HG03575 (cell line): Measurements from ENCODE around the gene NAV2.
"Not testable (repeated sequence)": the region's sequence is repeated elsewhere in the genome, so short reads cannot be mapped to it uniquely, and the experiment has no call there.

ENCODE experiments used
- ATAC-seq: cut with Tn5 transposase; IDR thresholded peaks from one replicate; pipeline ENCODE4 v1.9.1; 2021; ENCODE audit not compliant: unreplicated experiment, insufficient number of reproducible peaks, low FRiP score; ENCODE audit errors: extremely low read depth

Gene NAV2

DNA sequence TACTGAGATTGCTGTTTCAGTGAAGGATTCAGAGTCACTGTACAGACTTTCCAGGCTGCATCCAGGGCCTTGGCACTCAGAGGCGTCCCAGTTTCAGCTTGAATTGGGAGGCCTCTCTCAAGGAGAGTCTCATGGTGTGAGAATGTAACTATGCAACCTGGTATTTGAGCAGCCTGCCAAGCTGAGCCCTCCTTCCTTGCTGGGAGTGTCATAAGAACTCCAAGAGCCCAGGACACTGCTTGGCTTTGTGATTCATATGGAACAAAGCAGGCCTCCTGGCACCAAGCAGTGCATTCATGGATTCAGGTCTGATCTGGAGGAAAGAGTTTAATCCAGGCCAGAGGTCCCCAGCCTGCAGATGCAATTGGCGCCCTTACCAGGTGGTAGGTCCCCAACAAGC, 276.0 kb downstream of the NAV2 start:
- no peak for ATAC-seq

DNA sequence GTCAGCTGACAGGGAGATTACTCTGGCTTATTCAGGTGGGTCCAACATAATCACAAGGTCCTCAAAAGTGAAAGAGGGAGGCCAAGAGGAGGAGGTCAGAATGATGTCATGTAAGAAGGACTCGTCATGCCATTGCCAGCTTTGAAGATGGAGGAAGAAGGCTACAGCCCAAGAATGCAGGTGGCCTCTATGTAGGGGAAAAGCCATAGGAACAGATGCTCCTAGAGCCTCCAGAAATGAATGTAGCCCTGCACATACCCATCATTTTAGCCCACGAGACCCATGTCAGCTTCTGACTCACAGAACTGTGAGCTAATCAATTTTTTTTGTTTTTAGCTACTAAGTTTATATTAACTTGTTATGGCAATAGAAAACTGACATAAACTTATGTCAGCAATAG, 276.6 kb downstream of the NAV2 start:
- ATAC-seq: no peak

DNA sequence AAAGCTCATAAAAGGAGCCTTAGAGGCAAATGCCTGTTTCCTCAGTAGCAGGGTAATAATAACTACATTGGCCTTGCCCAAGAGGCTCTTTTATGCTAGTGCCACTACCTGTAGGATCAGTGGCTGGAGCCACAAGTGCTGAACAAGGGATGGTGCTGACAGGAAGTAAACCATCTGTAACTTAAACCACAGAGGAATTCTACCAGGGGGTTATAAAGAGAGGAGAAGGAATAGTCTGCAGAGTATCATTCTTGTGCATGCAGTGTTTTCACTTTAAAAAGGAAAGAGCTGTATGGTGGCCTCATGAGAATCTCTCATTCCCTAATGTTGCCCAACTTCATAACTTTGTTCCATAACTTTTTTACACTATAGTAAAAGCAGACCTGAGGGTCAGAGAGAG, 279.5 kb downstream of the NAV2 start:
- no peak for ATAC-seq

DNA sequence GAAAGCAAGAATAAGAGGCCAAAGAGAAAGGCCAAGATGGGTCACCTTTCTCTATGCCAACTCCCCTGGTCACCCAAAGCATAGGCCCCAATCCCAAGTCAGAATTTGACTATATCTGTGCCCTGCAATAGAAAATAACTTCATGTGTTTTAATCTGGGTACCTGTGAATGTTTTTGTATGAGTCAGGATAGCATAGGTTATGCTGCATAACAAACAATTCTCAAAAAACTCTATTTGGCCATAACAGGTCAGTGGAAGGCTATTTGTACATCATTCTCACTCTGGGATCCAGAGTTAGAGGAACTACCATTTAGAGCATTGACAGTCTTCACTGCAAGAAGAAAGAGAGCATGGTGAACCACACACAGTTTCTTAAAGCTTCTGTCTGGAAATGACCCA, 280.4 kb downstream of the NAV2 start:
- ATAC-seq: no peak

DNA sequence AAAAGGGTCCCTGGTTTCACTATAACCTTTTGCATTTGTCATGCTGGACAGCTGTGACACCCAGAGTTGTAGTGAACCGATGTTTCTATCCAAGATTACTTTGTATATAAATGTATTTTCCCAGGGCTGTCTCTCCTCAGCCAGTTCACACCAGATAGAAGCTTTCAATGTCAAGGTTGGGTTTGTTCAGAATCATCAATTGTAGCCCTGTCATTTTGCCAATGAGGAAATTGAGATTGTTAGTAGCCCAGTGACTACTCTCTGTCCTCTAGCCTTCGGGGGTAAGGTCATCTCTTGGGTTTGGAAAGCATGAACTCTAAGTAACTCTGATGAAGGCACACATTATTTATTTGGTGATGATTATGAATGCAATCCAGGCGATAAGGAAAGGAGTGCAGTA, 282.0 kb downstream of the NAV2 start:
- no peak for ATAC-seq

DNA sequence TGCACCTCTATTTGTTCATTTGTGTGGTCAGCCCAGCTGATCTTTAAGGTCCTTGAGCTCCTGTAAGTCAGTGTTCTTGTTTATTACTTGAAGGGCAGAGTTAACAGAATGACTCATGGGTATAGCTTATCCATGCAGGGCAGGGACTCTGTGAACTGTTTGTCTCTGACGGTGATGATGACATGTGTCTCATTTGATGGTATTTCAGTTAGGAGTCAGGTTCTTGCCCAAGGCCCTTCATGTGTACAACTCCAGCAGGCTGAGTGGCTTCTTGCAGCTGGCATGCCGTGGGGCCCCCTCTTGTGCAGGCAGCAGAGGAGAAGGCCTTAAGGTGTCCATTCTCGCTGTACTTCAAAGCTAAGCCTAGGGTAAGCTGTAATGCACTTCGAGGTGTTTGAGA, 282.5 kb downstream of the NAV2 start:
- no peak for ATAC-seq

DNA sequence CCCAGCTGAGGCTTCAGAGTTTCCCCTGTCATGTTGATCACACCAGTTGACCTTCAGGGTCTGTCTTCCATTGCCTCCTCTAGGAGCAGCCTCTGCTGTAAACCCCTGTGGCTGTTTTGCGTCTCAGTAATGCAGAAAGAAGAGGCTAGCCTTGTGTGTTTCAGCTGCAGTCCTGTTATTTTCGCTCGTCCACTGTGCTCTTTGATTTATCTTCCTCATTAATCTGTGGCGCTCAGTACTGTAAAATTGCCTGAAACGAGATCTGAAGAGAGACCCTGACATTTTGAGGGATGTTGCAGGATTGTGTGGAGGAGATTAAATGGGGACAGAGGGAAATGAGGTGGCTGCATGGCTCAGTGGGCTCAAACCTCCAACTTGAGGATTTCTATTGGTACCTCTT, 283.9 kb downstream of the NAV2 start:
- ATAC-seq: no peak

DNA sequence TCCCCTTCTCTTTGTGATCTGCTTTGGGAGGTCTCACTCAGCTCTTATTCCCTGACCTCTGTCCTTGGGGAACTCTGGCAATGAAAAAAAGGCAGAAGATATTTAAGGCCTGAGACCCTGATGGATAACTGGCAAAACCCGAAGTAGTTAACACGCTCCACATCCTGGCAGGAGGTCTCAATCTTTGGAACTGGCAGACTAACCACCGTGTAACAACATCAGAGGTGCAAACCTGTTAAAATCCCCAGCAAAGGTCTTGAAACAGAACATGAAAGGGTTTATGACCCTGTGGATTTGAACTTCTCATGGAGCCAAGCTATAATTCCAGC, 287.3 kb downstream of the NAV2 start:
- no peak for ATAC-seq

DNA sequence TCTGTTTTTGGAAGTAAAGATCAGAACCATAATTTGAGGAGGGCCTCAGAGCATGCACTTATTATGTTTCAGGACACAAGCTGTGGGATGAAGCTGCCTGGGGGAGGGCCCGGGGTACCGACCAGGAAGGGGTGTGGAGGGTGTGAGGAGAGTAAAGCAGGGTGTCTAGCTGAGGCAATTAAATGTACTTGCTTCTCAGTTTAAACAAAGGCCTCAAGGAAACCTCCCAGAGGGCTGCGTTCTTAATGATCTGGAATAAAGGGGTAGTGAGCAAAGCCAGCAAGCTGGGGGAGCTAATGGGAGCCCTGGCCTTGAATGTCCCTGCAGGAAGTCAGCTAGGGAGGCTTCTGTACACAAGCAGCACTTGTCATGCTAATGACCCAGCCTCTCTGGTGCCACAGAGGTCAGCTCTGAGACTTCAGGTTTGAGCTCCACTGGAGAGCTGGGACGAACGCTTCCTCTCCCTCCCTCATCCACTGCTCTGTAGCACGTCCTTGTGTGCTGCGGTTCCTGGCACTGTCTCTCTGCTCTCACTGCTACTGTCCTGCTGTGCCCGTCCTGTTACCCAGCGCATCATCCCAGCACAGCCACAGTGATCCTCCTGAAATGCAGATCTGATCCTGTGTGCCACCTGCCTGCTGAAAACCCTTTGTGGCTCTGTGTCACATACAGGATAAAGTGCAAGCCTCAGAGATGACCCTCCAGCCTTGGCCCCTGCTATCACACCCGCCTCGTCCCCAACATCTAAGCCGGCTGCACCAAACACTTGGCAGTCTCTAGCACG, 287.9 kb downstream of the NAV2 start:
- ATAC-seq: no peak

DNA sequence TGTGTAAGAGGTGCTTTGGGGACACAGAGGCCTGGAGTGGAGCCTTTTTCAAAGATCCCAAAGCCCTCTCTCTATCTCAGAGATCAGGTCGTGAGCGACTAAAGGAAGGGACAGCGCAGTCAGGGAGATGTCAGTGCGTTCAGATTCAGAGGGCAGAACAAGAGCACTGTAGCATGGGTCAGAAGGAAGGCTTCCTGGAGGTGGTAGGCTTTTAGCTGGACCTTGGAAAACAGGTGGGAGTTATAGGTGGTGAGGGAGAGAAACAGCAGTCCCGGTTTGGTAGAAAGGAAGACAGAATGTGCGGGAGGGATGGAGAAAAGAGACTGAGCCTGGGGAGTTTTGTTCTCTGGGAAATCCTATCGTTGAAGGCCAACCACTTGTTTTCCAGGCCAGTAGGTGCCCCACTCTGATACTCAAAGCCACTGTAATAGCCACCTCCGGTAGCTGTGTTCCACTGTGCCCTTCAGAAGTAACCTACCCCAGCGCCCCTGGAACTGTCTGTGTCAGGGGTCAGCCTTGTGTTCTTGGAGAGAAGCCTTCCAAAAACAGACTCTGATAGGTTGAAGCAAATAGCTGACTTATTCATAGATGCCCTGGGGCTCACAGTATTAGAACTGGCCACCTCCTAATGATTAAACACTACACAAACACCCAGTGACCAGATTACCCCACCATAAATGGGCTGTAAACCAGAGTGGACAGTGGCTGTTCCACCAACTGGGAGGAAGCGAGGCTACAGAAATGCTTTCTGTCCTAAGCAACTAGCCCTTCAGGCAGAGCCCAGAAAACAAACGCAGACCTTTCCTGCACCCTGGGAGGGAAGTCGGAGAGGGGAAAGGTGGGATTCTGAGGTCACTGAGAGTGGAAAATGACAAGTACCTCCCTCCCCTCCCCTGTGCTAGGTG, 289.9 kb downstream of the NAV2 start:
- no peak for ATAC-seq

DNA sequence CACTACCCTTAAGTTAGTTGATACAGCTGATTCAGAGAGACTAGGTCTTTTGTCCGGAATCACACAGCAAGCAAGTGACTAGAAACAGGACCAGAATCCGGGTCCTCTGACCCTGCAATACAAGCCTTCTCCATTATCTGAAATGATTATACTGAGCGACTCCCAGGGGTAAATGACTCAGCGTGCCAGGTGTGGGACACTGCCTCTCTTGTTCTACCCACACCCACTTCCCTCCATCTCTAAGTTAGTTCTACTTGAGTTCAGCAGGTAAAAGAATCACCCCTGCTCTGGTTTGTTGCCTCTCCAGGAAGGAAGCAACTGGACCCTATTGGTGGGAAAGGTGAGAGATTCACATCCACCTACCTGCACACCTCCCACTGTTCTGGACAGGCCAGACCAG, 290.7 kb downstream of the NAV2 start:
- ATAC-seq: no peak

DNA sequence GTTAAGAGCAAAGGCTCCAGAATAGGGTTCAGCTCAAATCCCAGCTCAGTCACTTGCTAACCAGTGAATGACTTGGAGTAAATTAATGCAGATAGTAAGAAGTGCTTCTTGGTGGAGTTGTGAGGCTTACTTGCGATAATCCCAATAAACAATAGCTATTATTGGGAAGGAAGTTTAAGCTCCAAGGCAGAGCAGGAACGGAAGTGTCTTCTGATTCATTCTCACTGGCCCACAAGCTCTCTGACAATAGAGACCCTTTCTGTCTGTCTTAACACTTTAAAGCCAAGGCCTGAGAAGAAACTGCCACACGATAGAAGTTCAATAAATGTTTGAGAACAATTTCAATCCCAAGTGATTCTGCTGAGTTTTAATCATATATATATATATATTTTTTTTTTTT, 292.2 kb downstream of the NAV2 start:
- ATAC-seq: no peak

DNA sequence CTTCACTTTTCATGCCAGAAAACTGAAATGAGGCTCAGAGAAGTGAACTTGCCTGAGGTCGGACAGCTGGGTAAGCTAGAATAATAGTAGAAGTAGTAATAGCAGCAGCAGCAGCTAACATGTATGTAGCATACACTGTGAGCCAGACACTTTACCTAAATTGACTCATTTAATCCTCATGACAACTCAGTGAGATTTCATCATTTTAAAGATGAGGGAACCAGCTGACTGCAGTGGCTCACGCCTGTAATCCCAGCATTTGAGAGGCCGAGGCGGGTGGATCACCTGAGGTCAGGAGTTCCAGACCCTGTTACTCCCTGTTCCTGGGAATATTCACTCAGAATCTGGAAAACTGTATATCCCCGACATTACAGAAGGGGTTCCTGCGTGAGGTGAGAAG, 293.1 kb downstream of the NAV2 start:
- no peak for ATAC-seq

DNA sequence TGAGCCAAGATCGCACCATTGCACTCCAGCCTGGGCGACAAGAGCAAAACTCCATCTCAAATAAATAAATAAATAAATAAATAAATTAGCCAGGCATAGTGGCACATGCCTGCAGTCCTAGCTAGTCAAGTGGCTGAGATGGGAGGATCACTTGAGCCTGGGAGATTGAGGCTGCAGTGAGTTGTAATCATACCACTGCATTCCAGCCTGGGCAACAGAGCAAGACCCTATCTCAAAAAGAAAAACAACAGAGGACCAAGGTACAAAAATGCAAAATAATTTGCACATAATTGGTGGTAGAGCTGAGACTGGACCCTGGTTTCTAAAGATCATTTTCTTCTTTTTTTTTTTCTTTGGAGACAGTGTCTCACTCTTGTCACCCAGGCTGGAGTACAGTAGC, 294.0 kb downstream of the NAV2 start:
- not testable (repeated sequence) for ATAC-seq

DNA sequence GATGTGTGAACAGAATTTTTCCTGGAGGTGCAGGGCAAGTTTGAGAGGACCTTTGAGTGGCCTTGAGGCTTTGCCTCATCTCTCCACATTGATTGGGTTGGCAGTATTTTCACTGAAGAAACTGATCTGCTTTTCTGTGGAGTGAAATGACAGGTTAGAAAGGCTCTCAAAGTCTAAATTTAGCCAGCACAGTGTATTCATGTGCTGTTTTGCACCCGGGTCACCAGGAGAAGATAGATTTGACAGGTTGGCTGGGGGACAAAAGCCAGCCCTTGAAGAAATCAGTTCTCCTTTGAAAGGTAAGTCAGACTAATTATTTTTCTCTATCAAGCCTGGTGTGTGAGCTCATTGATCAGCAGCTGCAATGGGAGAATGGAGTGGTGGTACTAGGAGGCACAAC, 294.7 kb downstream of the NAV2 start:
- no peak for ATAC-seq

DNA sequence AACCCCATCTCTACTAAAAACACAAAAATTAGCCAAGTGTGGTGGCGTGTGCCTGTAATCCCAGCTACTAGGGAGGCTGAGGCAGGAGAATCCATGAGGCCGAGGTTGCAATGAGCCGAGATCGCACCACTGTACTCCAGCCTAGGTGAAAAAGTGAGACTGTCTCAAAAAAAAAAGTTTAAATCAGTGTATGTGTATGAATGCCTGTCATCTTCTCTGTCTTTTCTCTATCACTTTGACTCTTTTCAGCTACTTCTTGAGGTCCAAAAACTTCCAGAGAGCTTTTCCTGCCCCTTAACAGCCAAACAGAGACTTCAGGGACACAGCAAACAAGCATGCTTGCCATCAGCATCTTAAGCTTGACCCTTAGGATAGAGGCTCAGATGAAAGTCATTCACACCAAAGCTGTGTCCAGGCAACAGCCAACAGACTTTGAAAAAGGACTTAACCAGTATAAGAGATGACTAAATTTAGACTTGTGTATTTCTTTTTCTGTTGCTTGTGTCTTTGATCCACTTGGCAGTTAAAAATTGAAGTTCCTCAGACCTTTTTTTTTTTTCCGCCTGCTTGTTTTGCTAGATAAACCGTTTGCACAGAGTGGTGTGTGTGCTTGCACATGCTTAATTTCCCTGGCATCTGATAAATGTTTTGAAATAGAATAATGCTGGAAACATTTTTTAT, 295.7 kb downstream of the NAV2 start:
- no peak for ATAC-seq

DNA sequence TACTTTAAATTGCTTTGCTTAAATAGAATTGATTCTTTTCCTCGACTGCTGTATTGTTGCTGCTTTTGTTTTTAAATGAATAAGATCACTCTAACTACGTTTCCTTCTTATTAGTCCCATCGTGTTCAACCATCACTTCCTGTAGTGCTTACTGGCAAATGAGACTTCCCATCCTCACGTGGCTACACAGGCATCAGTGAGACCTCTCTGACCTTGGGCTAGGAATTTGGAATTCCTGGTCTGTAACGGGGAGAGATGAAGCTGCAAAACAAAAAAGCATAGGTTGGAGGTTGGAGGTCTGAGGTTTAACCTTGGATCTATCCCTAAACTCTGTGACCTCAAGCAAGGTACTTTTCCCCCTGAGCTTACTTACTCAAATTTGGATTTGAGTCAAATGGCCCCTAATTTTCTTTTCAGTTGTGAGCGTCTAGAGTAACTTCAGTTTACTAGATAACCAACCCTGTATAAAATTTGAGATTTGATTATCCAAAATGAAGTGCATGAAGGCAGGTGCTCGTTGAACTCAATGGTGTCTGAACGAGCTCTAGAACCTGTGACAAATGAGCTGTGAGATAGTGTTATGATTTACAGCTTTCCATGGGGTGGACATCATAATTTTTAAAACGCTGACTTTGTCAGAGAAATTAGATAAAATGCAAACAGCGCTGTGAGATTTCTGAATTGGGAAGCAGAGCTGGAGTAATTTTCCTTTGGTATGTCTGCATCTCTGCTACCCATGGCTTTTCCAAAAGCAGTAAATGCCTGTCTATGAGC, 296.4 kb downstream of the NAV2 start:
- ATAC-seq: no peak

DNA sequence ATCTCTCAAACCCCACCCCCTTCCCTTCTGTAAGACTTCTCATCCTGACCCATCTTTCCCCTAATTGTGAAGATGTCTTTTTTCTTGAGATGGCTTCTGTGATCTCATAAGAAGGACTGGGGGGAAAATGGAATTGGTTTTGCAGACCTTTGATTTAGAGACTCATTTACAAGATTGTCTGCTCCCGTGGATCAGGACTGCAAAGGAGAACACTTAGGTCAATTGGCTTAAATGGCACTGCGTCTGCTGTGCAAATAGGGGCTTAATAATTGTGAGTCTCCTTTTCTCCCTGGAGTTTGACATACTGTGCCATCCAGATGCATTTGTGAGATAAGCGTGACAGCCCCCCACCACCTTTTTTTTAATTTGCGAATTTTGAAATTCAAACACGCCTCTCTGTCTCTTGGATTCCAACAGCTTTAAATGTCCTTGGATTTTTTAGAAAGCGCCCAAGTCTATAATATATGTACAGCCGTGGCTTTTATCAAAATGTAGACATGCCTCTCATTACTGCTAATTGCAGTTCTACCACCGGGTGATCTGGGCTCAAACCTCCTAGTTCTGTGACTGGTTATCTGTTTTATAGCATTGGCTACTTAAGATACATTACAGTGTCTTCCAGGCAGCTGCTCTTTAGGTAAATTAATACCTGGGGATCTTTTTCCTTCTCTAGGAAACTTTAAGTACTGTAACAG, 297.7 kb downstream of the NAV2 start:
- no peak for ATAC-seq

DNA sequence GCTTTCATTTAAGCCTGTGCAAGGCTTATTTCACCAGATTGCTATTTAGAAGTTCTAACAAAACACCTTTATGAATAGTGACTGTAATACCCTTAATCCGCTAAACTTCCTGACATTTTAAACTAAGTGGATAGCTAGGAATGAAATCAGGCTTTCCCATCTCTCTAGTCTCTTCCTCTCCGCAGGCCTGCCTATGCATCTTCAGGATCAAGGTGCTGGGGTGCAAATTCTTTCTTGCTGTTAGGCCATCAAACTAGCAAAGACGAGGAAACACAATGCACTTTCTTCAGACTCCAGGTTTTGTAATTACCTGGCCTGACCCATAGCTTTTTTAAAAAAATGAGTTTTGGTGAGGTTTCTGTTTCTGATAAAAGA, 298.2 kb downstream of the NAV2 start:
- no peak for ATAC-seq
